Activated T-helper 9 cell treated with anti-CD3 and anti-CD28 coated beads, Interleukin-2, amount 50 U/mL, for 16 hours (primary cell): ENCODE data around the gene RXRA.

Experiments used
- DNase-seq: peaks from one replicate; pipeline ENCODE4 v3.0.0-alpha.2; 2020; ENCODE audit warnings: low read depth

Gene RXRA

DNA sequence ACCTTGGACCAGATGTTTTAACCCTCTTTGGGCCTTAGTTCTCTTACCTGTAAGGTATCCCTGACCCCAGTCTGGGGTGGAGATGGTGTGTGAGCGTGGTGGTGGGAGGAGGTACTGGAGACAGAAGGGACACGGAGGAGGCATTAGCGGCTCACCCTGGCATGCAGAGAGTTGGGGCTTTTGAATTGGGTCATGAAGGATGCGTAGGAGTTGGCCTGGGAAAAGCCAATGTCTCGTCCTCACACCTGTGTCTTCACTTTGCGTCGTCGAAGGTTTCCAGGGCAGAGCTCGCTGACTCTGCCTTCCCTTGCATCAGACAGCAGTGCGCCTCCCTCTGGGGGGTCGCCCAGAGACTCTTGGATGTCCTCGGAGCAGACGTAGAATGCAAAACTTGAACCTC, 11.2 kb downstream of the RXRA start:
- no peak for DNase-seq

DNA sequence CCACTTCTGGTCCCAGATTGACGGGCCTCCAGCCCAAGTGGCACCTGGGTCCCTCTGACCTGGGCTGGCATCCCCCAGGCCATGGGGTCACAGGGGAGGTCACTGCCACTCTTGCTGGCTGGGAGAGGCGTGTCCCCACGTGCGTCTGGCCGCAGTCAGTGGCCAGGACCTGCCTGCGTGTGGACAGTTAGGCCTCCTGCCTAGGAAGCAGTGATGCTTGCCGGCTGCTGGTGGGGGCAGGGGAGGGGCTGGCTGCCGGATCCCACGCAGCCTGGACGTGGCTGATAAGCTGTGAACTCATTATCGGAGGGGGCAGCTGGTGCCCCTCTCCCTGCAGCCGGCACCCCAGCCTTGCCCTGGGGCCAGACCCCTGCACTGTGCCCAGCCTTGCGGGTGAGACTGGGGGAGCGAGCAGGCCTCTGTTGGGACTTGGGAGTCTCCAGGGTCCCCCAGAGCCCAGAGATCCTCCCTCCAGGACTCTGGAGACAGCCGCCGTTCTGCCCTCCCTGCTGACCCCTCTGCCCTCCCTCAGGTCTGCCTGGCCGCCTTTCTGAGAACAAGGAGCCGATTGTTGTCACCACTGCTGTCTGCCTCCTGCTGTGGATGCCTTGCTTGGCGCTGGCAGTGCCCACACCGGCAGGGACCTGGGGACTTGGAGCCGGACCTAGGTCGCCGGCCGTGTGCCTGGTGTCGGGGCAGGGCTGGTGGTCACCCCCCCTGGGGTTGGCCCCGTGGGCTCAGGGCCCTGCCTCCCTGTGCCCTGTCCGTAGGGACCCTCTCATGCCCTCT, 12.3 kb downstream of the RXRA start:
- DNase-seq = no peak

DNA sequence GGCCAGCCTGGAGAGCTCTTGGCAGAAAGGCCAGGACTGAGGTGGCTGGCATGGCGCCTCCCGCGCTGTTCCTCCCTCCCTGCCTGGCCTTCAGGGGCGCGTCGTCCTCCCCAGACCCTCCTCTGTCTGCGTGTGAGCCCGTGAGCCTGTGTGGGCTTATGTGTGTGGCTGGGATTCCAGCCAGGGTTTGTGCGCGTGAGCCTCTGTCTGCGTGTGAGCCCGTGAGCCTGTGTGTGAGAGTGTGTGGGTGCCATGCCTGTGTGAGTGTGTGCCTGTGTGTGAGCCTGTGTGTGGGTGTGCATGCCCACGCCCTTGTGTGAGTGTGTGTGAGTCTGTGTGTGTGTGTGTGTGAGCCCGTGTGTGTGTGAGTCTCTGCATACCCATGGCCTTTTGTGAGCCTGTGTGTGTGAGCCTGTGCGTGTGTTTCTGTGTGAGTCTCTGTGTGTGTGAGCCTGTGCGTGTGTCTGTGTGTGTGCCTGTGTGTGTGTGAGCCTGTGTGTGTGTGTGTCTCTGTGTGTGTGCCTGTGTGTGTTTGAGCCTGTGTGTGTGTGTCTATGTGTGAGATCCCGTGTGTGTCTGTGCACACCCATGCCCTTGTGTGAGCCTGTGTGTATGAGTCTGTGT, 13.0 kb downstream of the RXRA start:
- DNase-seq = no peak

DNA sequence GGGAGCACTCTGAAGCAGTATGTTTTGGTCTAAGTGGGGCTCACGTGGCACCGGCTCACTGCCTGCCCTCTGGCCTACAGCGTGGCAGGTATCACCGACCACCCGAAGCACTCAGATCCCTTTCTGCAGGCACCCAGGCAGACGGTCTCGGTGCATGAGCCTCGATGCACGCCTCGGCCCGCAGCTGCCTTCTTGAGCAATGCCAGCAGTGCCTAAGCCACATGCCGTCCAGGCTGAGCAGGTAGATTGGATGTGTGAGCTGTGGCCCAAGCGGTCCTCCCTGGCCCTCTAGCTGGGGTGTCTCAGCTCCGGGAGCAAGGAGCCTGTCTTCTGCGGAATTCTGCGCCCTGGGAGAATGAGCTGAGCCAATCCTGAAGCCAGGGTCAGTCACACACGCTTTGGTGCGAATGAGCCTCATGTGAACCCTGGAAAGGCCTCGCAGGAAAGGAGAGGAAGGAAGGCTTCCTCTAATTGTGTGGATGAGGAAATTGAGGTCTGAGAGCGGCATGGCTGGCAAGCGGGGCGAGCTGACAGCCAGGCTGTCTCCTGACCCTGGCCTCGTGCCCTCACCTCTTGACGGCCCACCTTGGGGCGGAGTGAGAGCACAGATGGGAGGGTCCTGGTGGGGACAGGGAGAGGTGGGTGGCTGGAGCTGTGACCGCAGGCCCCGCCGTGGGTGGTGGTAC, 14.4 kb downstream of the RXRA start:
- no peak for DNase-seq

DNA sequence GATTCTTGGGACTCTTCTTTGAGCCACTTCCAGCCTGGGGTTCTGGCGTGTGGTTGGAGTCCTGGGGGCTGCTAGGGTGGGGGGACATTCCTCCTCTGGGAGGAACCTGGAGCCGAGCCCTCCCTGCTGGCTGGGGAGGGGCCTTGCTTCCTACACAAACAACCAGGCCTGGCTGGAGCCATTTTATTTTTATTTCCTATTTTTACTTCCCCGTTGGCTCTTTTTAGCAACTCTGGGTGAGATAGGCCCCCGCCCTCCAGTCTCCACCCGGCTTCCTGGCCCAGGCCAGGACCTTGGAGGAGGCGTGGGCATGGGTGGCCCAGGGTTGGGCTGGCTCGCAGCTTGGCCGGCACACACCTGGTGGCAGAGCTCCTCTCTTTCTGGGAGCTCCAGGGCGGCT, 15.1 kb downstream of the RXRA start:
- DNase-seq = no peak

DNA sequence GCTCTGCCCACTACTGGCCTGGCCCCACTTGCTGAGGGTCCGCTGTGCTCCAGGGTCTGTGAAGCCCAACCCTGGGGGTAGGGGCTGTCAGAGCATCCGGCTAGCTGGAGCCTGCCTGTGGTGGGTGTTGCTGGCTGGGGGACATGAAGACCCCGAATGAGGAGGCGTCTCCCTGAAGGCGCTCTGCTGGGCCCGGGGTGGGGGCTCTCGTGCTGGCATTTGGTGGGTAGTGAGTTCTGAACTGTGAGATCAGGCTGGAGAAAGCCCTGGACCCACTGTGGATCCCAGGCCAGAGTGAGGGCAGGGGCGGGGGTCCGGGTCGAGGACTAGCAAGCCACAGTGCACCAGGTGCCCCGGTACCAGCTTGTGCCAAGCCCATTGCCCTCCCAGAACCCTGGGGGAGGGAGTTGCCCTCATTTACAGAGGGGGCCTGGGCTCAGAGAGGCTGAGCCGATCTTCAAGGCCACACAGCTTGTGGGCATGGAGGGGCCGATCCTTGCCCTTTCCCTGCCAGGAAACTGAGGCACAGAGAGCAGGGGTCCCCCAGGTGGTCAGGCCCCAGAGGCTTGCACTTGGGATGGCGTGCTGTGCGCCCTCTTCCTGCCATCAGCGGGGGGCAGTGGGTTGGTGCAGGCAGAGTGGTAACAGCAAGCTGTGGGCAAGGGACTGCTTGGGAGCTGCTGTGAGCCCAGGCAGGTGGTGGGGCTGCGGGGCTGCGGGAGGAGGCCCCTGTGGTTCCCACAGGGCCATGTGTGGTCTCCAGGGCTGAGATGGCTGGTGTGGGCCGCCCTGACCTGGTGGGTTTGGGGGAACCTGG, 15.9 kb downstream of the RXRA start:
- no peak for DNase-seq

DNA sequence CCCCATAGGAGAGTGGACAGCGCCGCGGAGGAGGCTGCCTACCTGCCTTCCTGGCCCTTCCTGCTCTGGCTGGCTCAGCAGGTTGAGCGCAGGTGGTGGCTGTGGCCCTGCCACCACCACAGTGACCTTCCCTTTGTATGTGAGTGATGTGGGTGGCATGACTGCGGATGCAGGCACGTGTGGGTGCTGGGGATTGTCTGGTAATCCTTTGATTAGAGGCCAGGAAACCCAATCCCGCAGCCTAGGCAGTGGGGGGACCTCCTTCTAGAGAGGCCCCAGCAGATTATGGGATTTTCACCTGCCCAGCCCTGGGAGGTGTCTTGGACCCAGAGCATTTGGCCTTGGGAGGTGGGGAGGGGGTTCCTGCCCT, 16.5 kb downstream of the RXRA start:
- no peak for DNase-seq

DNA sequence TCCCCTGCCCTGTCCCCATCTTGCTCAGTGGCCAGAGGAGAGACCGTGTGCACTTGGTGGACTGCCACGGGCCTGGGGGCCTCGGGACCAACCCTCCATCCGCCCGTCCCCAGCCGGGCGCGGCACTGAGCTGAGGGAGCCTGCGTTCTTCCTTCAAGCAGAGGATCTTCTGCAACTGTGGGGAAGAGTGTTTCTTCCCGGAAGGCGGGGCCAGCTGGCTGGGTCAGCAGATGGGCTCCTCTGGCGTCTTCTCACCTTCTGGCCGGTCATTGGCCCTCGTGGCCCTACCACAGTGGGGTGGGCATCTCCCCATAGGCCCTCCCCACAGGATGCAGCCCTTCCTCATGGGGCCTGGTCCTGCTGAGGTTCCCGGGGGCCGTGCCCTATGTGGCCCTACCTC, 17.4 kb downstream of the RXRA start:
- no peak for DNase-seq

DNA sequence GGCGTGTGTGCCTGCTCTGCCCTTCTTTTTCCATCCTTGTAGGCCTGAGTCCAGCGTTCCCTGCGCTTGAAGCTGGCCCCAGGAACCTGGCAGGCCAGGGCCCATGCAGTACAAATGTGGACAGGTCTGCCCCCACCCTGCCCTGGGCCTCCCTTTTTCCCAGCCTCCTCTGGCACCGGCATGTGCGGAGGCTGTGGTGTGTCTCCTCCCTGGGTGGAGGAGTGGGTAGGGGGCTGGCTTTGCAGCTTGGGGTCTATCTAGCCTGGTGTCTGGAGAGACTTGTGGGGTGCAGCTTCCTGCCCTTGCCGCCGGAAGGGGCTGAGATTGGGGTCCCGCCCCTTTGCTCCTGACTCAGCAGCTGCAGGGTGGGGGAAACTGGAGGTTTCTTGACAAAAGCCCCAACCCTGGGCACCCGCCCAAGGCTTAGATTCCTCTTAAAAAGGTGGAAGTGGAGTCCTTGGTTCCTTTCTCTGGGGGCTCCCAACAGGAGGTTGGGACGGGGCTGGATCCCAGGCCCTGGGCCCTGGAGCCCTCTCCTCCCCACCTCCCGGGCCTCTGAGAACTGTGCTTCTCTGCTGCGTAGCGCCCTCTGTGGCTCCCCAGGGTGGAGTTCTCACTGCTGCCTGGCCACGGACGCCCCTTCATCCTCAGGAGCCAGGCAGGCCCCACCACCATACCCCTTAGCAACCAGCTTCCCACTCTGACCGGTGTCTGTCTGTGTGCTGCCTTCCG, 18.0 kb downstream of the RXRA start:
- no peak for DNase-seq

DNA sequence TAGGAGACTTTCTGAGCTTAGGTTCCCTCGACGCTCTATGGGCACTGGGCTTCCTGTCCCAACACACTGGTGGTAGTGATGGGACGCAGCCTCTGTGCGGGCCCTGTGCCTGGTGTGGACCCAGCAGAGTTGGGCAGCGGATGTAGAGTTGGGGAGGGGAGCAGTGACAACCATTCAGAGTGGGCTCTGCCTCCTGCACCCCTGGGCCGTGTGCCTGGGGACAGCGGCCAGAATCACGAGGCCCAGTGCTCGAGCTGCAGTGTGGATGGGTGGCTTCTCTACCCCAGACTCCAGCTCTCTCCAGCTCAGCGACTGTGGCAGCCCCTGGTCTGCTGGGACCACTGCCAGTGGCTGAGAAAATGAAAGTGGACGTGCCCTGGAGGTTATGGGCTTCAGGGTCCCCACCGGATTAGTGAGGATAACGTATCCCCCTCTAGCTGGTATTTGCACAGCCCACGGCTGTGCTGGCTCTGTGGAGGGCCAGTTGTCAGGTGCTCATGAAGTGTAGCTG, 18.6 kb downstream of the RXRA start:
- DNase-seq = no peak

DNA sequence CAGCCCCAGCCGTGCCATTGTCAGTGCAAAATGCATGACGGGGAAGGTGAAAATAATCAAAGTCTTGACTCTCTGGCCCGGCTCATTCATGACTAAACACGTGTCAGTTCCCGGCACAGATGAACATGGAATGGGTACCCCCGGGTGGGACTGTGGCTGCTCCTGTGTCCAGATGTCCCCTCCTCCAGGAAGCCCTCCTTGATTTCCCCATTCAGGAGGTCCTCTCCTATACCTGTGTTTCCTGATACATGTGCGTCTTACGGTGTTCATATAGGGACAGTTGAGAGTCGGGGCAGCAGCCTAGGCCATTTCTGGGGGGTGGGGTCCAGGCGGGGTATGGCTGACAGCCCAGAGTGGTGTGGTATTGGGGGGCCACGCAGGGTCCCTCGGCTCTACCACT, 19.5 kb downstream of the RXRA start:
- DNase-seq = no peak

DNA sequence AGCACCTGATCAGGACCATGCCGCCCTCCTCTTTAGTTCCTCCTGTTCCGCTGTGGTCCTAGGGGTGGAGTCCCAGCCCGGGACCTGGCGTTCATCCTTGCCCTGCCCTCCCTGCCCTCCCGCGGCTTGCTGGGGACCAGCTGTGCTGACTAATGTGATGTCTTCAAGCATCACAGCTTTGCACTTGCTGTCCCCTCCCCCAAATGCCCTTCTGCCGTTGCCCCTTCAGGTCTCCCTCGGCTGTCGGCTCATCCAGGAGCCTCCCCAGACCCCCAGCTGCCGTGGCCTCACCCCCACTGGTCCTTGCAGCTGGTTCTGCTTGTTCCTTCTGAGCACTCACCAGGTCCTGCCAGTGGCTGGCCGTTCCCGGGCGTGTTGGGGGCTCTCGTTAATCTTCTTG, 19.9 kb downstream of the RXRA start:
- no peak for DNase-seq

DNA sequence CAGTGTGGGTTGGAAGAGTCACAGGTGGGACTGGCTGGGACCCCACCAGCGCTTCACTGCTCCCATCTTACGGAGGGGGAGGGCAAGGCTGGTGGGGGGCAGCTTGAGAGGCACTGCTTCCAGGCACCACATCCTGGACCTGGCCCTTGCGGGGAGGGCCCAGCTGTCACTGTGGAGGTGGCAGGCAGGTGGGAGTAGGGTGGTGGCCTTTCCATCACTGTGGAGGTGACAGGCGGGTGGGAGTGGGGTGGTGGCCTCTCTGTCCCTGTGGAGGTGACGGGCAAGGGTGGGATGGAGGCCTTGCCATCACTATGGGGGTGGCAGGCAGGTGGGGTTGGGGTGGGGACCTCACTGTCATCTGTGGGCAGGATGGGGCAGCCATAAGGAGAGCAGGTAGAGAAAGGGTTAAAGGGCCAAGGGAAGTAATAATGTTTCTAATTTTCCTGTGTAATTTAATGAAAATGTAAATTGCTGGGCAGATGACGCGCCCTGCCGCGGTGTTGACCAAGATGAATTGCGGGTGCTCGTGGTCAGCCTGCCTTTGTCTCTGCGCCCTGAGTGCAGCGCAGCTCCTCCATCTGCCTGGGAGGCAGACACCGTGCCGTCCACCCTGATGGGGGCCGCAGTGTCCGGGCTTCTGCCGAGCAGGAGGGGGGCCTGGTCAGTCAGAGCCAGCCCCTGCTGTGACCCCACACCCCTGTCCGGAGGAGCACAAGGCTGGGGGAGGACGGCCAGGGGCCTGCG, 20.8 kb downstream of the RXRA start:
- no peak for DNase-seq

DNA sequence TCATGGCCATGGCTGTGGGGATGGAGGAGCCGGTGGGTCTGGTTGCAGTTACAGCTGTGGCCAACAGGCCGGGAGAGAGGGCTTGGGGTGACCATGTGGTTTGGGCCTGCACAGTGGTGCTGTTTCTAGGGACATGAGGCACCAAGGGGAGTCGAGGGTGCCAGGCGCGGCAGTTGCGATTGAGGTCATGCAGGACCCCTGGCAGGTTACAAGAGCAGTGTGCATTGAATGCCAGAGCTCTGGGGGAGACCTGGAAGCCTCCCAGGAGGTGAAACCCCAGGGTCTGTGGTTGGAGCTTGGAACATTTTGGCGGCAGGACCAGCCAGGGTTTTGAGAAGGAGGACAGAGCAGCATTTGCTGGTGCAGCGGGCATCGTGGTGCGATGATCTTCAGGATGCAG, 21.7 kb downstream of the RXRA start:
- no peak for DNase-seq

DNA sequence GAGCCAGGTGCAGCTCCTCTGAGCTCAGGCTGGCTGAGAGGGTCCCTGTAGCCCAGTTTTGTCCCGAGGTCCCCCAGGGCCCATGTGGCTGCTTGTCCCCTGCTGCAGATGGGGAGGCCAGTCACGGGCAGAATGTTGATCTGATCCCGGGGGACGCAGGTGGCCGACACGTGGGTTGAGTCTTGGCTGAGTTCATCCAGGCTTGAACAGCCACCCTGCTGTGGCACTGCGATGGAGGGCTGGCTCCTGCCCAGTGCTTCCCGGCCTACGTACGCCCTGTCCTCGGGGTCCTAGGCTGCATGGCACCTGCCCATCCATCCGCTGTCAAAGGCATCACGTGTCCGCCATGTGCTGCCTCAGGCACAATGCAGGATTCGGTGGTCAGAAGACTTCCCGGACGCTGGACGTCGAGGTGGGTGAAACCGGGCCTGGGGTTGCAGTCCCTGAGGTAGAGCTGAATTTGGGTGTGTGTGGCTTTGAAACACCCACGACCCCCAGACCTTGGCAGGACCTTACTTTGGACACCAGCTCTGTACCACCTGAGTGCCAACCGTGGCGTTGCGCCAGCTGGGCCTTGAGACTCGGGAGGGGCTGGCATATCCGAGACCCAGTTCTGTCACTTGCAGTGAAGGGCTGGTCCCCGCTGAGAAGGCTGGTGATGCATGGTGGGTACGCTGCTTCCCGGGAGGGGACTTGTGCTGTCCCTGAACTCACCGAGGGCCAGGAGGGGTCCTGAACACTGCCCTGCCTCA, 22.3 kb downstream of the RXRA start:
- no peak for DNase-seq

DNA sequence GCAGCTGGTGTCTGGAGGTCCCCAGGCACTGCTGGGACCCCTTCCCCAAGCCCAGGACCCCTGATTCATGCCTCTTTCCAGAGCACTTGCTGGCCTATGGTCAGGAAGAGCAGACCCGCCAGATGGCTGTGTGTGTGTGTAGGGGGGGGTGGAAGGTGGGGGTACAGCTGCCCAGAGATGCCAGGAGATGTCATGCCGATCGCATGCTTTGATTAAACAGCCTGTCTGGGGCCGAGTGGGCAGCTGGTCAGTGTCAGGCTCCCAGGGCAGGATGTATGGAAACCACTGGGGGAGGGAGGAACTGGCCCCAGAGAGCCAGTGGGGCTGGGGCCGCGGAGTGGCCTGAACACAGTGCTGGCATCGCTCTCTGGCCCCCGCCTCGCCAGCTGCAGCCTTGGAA, 23.7 kb downstream of the RXRA start:
- no peak for DNase-seq

DNA sequence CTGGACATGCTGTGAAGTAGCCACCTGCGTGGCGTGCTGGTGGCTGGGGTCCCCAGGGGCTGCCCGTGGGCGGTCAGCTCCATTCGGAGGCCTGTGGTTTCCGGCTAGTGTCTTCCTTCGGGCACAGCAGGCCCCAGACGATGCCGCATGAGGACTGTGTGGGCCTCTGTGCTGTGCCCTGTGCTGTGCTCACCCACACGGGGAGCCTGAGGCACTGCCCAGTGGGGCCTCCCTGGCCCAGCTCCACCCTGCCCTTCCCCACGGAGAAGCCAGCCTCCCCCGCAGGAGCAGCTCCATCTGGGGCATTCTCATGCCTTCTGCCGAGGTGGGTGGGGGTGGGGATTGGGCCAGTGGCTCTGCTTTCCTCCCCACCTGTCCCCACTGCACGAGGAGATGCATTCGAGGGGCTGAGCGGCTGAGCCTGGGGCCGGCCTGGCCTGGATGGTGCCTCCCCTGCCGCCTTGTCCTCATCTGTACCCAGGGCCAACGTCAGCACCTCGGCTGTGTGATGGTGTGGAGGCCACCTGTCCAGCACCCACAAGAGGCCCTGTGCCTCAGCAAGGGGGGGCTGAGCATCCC, 24.2 kb downstream of the RXRA start:
- DNase-seq = no peak

DNA sequence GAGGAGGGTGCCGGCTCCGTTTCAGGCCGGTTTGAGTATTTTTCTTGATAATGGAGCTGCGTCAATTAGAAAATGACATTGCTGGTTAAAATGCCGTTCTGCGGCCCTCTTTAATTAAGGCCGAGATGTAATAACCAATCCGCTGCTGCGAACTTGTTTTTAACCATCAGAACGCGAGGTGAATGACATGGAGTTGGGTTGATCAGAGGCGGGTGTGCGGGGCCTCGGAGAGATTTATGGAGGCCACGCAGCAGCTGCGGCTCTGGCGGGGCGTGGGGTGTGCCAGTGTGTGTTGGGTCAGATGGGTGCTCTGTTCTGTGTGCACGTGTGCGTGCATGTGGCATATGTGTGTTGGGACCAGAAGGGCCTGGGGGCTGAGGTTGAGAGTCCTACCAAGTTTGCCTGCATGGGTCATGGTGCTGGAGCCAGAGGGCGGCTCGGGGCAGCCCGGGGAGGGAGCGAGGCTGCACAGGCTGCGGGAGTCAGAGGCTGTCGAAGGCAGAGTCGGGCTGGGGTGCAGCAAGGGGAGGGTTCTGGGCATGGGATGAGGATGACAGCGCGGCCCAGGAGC, 25.4 kb downstream of the RXRA start:
- DNase-seq = no peak

DNA sequence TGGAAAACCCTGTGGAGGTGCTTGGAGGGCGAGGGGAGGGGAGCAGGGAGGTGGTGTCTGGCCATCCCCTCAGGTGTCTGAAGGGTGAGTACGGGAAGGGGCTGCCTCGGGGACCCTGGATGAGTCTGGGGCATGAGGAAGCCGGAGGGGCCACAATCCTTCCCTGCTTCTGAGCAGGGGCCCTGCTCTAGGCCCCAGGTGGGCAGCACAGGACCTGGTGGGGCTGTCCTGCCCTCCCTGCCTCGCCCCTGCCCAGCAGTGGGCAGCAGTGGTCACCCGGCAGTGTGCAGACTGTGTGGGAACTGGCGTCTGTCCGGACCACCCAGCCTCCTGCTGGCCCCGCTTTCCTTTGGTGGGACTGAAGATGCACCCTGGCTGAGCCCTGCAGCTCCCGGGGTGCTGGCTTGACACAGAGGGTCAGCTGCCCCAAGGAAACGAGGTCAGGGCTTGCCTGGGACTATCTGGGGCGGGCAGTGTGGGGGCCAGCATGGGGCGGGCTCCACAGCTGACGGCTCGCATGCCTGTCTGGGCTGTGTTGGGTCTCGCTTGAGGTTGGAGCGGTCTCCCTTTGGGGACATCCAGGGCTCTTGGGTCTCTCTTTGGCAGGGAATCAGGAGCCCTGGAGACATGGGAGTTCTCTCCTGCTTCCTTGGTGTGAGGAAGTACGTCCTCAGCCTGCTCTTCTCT, 26.1 kb downstream of the RXRA start:
- no peak for DNase-seq
